Astrocyte (in vitro differentiated cells and primary cell): ENCODE results near the gene KCNH2.

Experiments used
- EZH2 ChIP-seq: IDR thresholded peaks from 2 replicates; pipeline ENCODE4 v1.6.1; 2012; ENCODE audit warnings: mild to moderate bottlenecking, low read length, inconsistent platforms; ENCODE audit not compliant: insufficient read depth
- TF ChIP-seq, protein P1 (sequence below): IDR thresholded peaks from 2 replicates; pipeline ENCODE4 v1.5.1; 2011; ENCODE audit warnings: low read depth, mild to moderate bottlenecking, inconsistent platforms, low read length, moderate library complexity; ENCODE audit not compliant: insufficient read depth

DNA sequence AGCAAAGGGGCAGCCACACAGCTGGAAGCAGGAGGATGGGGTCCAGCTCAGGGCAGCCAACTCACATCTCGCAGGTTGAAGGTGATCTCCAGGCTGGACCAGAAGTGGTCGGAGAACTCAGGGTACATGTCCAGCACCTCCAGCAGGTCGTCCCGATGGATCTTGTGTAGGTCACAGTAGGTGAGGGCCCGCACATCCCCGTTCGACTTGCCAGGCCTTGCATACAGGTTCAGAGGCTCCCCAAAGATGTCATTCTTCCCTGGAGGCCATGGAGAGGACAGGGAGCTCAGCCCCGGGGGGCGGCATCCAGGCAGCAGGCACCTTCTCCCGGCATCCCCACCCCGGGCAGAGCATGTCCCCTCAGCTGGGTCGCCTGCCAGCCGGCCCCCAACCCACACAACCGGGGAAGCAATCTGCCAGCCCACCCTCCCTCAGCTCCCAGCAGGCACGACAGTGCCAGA lies 29.3 kb downstream of the KCNH2 start:
- TF ChIP-seq EZH2: no peak
- TF ChIP-seq, protein P1, sequence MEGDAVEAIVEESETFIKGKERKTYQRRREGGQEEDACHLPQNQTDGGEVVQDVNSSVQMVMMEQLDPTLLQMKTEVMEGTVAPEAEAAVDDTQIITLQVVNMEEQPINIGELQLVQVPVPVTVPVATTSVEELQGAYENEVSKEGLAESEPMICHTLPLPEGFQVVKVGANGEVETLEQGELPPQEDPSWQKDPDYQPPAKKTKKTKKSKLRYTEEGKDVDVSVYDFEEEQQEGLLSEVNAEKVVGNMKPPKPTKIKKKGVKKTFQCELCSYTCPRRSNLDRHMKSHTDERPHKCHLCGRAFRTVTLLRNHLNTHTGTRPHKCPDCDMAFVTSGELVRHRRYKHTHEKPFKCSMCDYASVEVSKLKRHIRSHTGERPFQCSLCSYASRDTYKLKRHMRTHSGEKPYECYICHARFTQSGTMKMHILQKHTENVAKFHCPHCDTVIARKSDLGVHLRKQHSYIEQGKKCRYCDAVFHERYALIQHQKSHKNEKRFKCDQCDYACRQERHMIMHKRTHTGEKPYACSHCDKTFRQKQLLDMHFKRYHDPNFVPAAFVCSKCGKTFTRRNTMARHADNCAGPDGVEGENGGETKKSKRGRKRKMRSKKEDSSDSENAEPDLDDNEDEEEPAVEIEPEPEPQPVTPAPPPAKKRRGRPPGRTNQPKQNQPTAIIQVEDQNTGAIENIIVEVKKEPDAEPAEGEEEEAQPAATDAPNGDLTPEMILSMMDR: no peak
